GM12892 (cell line): Measurements from ENCODE around the gene RTN4R.

Source experiments
- DNase-seq: peaks from one replicate; pipeline ENCODE4 v3.0.0; 2011; ENCODE audit not compliant: insufficient read length
- FAIRE-seq: peaks from 2 replicates; lab custom pipeline; 2011; peaks lifted over from hg19 to GRCh38; lab: Jason Lieb, UNC
- POLR2A ChIP-seq: IDR thresholded peaks from 2 replicates; pipeline ENCODE4 v1.6.1; 2011; ENCODE audit warnings: low read depth, low read length, control low read depth
- POLR2AphosphoS5 ChIP-seq: IDR thresholded peaks from 2 replicates; pipeline ENCODE4 v1.6.1; 2011; ENCODE audit warnings: low read depth, low read length, control low read depth
- TAF1 ChIP-seq: IDR thresholded peaks from 2 replicates; pipeline ENCODE4 v1.6.1; 2011; ENCODE audit warnings: low read depth, mild to moderate bottlenecking, control low read depth, low read length, borderline replicate concordance

The RTN4R gene

DNA sequence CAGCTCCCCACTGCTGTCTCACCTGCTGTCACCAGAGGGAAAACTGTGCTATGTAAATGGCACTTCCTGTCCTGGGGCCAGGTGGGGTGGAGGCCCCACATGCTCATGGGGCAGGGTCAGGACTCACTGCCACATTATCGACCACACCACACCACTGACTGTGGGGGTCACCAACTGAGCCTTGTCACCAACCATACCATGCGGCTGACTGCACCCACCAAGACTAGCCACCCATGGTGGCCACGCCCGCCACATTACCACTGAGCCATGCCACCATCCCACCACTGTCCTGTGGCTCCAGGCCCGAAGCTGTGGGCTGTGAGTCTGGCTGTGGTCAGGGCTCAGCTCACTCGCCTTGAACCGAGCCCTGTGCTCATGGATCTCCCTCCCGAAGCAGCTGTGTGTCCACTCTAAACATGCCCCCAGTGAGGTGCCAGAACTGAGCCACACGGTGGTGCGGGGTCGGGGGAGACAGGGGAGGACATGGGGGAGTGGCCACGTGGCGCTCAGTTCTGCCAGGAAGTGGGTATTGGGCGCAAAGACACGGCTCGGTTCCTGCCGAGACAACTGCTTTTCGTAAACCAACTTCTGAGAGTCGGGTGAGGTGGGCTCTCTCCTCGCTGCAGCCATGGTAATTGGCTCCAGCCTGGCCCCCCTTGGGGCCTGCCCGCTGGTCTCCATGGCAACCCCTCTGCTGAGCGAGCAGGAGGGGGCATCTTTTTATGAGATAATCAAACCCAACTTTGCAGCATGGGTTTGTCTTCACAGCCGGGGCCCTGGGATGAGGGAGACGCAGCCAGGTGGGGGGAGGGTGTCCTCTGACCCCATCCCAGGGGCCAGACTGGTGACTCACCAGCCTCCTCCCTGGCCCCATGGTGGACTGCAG is 23.2 kb downstream of the RTN4R start:
- DNase-seq (no peak), FAIRE-seq (peak; percentile 54)

DNA sequence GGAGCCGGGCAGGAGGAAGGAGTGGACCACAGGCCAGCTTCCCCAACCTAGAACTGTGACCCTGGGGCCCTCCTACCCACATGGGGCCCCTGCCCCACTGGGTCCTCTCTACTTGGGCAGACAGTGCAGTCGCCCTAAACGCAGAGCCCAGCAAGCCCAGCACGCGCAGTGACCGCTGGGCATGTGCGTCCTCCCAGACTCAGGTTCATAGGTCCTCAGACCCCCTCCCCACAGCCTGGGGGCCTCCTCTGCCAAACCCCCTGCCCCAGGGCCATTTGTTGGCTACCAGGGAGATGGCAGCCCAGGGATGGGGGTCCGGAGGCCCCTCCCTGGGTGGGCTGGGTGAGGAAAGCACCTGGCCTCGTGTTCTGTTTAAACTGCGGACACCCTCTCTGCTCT is 23.9 kb downstream of the RTN4R start:
- TF ChIP-seq POLR2A: no peak
- TF ChIP-seq POLR2AphosphoS5: no peak
- no peak for TF ChIP-seq TAF1
- no peak for DNase-seq
- no peak for FAIRE-seq

More for the DNA sequence above, 23.2 kb downstream of the RTN4R start:
- no peak for TF ChIP-seq TAF1
- TF ChIP-seq POLR2AphosphoS5: no peak
- no peak for TF ChIP-seq POLR2A

DNA sequence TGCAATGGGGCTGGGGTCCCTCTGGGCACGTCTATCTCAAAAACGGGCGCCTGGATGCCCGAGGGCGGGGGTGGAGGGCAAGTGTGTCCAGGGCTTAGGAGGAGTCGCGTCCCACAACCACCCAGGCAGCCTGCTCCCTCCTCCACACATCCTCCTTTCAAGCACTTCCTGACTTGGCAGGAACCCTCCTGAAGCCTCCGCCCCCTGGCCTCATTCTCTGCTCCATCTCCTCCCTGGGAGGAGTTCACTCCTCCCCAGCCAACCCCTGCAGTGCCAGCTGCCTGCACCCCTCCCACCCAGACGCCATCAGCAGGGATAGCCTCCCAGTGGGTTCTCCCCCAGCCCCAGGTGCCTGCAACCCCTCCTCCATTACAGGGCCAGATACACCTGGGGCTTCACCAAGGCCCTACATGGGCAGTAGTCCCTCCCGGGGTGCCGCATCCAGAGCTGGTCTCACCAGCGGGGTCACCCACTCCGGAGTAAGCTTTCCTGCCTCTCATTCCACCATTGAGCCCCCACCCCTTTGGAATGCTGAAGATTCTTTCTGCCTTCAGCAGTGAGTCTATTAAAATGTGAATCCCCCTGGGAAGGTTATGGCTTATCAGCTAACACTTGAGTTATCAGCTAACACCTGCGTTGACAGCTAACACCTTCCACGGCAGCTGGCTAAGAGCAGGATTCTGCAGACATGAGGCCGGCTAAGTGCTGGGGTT is 24.4 kb downstream of the RTN4R start:
- FAIRE-seq (peak; percentile 38), DNase-seq (no peak)
- TF ChIP-seq TAF1: no peak
- peak; percentile 42; the same call in 1 of the 2 replicates for TF ChIP-seq POLR2A

DNA sequence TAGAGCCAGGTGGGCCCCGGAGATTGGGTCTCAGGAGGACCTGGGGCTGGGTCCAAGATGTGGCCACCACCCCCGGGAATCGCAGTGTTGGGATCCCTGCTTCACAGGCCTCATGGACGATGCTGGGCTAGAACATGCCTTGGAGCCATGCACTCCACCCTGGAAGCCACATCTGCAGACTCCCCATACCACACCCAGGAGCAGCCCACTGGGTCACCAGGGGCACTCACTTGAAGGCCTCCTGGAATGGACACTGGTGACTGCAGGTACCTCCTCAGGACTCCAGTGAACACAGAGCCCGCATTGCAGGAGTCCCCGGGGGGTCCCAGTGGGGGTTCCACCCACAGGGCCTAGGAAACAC is 25.0 kb downstream of the RTN4R start:
- DNase-seq: no peak
- no peak for TF ChIP-seq POLR2AphosphoS5
- TF ChIP-seq POLR2A: no peak
- no peak for TF ChIP-seq TAF1
- no peak for FAIRE-seq

DNA sequence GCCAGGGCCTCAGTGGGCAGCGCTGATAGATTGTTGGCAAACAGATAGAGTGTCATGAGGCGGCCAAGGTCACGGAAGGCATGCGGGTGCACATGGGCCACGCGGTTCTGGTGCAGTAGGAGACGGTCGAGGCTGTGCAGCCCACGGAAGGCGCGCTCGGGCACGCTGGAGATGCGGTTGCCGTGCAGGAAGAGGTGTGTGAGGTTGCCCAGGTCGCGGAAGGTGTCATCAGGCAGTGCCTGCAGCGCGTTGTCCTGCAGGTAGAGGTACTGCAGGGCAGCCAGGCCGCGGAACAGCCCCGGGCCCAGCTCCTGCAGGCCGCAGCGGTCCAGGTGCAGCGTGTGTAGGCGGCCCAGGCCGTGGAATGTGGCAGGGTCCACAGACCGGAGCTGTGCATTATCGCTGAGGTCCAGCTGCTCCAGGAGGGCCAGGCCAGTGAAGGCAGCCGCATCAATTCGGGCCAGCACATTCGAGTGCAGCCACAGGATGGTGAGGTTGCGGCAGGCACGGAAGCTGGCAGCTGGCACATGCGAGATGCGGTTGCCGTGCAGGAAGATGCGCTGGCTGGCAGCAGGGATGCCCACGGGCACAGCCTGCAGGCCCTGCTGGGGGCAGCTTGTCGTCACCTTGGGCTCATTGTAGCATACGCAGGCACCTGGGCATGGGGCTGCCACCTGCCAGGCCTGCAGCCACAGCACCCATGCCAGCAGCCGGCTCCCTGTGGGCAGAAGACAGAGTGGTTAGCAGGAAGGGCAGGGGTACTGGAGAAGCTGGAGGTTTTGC is 25.5 kb downstream of the RTN4R start:
- DNase-seq: no peak
- TF ChIP-seq POLR2A: no peak
- no peak for TF ChIP-seq TAF1
- no peak for TF ChIP-seq POLR2AphosphoS5
- no peak for FAIRE-seq

DNA sequence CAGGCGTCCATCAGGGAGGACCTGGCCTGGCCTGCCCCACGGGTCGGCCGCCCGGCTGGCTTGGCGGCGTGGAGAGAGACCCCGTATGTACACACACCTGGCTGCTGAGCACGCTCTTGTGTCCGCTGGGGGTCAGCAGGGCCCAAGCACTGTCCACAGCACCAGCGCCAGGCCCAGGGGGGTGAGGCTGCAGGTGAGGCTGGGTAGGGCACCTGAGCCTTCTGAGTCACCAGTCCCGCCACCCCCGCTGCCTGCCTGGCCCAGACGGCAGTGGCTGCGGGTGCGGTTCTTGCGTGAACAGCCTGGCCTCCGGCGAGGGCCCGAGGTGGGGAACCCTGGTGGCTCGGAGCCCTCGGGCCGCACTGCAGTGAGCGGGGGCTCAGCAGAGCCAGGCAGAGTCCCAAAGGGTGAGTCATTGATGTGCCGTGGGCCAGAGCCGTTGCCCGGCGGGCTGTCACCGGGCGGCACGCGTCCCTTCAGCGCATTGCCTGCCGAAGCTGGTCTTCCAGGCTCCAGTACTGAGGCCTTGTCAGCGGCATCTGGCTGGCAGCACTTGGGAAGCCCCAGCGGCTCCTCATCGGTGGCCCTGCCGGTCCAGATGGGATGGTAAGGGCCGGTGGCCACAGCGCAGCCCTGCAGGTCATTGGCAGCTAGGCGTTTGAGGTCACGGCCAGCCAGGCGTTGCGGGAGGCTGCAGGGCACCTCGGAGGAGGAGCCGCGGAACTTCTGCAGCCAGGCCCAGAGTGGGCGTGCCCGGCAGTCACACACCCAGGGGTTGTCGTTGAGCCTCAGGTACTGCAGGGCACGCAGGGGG is 26.3 kb downstream of the RTN4R start:
- DNase-seq (no peak), FAIRE-seq (no peak)
- TF ChIP-seq TAF1: no peak
- no peak for TF ChIP-seq POLR2AphosphoS5
- TF ChIP-seq POLR2A: no peak

DNA sequence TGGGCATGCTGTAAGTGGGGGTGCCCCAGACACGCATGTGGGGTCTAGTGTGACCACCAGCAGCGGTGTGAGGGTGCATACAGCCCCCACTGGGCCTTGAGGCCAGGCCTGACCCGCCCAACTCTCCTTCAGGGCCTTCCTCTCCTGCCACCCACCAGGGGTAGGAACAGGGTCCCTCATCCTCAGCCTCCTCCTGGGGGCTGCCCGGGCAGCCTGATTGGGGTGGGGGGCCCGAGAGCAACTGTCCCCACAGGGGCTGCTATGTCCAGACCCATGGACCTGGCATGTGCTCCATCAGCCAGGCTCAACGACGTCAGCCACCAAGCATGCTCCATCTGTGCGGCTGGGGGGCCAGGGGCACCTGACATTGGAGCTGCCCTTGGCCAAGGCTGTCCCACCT is 27.2 kb downstream of the RTN4R start:
- FAIRE-seq: no peak
- no peak for DNase-seq
- TF ChIP-seq POLR2A: no peak
- TF ChIP-seq POLR2AphosphoS5: no peak
- no peak for TF ChIP-seq TAF1

DNA sequence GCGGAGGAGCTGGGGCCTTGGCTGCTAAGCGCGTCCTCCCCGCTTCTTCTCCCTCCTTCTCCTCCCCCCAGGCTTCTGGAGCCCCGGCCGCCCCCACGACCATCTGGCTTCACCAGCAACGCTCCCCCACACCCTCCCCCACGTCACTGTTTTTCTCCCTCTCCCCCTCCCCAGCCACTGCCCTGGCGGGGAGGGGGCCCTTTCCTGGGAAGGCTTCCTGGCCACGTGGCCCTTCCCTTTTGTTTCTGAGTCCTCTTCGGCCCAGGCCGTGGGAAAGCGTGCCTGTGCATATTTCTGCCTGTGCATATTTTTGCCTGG is 27.7 kb downstream of the RTN4R start:
- FAIRE-seq (no peak), DNase-seq (no peak)
- TF ChIP-seq POLR2AphosphoS5 (no peak), TAF1 (no peak), POLR2A (no peak)

DNA sequence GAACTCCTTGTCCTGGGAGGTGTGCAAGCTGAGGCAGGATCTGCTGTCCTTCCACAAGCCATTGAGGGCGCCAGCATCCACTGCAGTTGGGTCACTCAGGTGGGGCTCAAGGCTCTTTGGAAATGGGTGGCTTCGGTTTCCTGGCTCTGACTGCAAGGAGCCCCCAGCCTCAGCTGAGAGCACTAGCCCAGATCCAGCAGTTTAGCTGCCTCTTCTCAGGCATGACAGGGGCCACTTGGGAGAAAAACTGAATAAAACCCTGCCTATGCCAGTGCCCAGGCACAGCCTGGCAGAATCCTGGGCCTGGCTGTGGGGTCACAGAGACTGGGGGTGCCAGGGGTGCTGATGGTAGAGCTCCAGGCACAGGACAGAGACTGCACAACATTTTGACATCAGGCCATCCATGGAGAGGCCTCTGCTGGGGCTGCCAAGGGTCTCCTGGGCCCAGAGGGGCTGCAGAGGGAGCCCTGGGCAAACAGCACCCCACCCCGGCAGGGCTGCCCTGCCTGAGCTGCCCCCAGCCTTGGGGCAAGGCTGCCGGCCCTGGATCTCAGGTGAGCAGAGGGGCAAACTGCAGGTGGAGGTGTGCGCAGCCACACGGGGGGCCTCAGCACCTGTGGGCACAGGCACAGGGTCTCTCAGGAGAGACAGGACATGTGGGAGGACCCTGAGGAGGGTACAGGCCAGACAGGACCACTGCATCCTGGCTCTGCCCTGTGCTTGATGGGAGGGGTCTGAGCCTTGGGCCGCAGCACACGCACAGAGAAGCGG is 28.3 kb downstream of the RTN4R start:
- no peak for FAIRE-seq

DNA sequence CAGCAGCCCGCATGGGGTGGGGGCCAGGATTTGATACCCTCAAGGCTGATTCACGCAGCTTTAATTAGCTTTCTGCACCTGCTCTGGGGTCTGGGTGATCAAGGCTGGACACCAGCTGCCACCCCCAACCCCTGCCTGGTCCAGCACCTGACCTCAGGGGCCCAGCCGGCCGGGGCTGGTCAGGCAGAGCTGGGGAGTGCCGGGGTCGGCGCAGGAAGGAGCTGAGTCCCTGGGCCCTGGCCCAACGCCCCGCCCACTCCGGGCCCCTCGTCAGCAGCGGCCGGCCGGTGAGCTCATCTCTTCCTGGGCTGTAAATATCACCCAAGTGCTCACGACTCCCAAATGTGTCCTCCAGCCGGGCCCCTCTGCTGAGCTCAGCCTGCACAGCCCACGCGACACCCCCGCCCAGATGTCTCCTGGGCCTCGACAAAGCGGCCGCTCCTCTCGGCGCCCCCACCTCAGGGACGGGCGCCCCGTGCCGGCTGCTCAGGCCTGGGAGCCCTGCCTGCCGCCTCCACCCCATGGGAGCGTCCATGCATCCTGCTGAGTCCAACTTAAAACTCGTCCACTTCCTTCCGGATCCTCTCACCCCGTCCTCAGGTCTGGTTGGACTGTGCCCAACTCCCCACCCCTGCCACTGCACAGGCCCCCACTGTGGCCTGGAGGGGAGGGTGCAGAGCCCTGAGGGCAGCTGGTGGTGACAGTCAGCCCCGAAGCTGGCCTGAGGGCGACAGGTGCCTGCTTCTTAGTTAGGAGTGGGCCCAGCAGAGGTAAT is 29.0 kb downstream of the RTN4R start:
- no peak for FAIRE-seq
- TF ChIP-seq POLR2A: no peak
- no peak for TF ChIP-seq POLR2AphosphoS5
- TF ChIP-seq TAF1: no peak
- DNase-seq: no peak

More for the DNA sequence above, 28.3 kb downstream of the RTN4R start:
- no peak for DNase-seq
- TF ChIP-seq TAF1 (no peak), POLR2A (no peak), POLR2AphosphoS5 (no peak)
